OCI-LY7 (cell line): ENCODE measurements around the gene FAM107A. TPM values are rescaled to one million over a fixed set of nuclear protein-coding genes. Genes with fewer than 3 reads are reported as not detected.

ENCODE experiments used
- BruUV-seq: library from RNA; stranded (reverse); fragments of 400-500 nt; replicated peaks from 2 replicates; lab custom pipeline; 2021; lab: Mats Ljungman, UMichigan
- CTCF ChIA-PET: fragments of 300-600 bp; sonication (Branson Sonifier 250); formaldehyde crosslinking; loops from one replicate; lab custom pipeline; 2022; ENCODE audit warnings: antibody characterized with exemption; ENCODE audit not compliant: unreplicated experiment; lab: Charles Lee
- POLR2A ChIA-PET: fragments of 300-600 bp; sonication (Branson Sonifier 250); formaldehyde crosslinking; loops from one replicate; lab custom pipeline; 2022; ENCODE audit warnings: antibody characterized with exemption; lab: Charles Lee
- DNase-seq: peaks from one replicate; pipeline ENCODE4 v3.0.0-alpha.2; 2015; ENCODE audit warnings: low spot score
- H2AFZ ChIP-seq: fragments of 200-600 bp; sonication (generic), shearing (Covaris generic); 2 replicates; pipeline ENCODE4 v1.6.1; 2014; ENCODE audit warnings: mild to moderate bottlenecking, antibody characterized with exemption, low read length, moderate library complexity
- H3K27ac ChIP-seq: fragments of 200-600 bp; sonication (generic); 2 replicates; pipeline ENCODE4 v1.5.1; 2014; ENCODE audit warnings: mixed run types, low read depth, mild to moderate bottlenecking, moderate library complexity, low read length, inconsistent platforms; ENCODE audit not compliant: poor library complexity, severe bottlenecking
- H3K36me3 ChIP-seq: fragments of 200-600 bp; sonication (generic); 2 replicates; pipeline ENCODE4 v1.6.1; 2014; ENCODE audit warnings: mild to moderate bottlenecking, antibody characterized with exemption, low read length, moderate library complexity, mixed read lengths; ENCODE audit not compliant: insufficient read depth
- H3K4me1 ChIP-seq: fragments of 200-600 bp; sonication (generic); 2 replicates; pipeline ENCODE4 v1.5.1; 2014; ENCODE audit warnings: mild to moderate bottlenecking, low read length; ENCODE audit not compliant: insufficient read depth, poor library complexity, severe bottlenecking
- H3K4me2 ChIP-seq: fragments of 200-600 bp; sonication (generic); 2 replicates; pipeline ENCODE4 v1.6.1; 2014; ENCODE audit warnings: mild to moderate bottlenecking, low read length
- H3K4me3 ChIP-seq: fragments of 200-600 bp; sonication (generic); 2 replicates; pipeline ENCODE4 v1.5.1; 2014; ENCODE audit warnings: mild to moderate bottlenecking, low read depth, low read length; ENCODE audit not compliant: poor library complexity, severe bottlenecking
- H3K79me2 ChIP-seq: fragments of 200-600 bp; sonication (generic); 2 replicates; pipeline ENCODE4 v1.6.1; 2016; ENCODE audit warnings: low read depth, mild to moderate bottlenecking, low read length, moderate library complexity, mixed read lengths; ENCODE audit not compliant: insufficient read depth
- H3K9me2 ChIP-seq: fragments of 200-600 bp; sonication (generic); 2 replicates; pipeline ENCODE4 v1.6.1; 2016; ENCODE audit warnings: mild to moderate bottlenecking, low read length, mixed read lengths; ENCODE audit not compliant: insufficient read depth
- H3K9me3 ChIP-seq: fragments of 200-600 bp; sonication (generic); 2 replicates; pipeline ENCODE4 v1.6.1; 2014; ENCODE audit warnings: mild to moderate bottlenecking, mixed run types, low read length, mixed read lengths
- H4K20me1 ChIP-seq: fragments of 200-600 bp; sonication (generic); 2 replicates; pipeline ENCODE4 v1.6.1; 2014; ENCODE audit warnings: mild to moderate bottlenecking, antibody characterized with exemption, low read length, moderate library complexity, mixed read lengths; ENCODE audit not compliant: insufficient read depth
- CTCF ChIP-seq: fragments of 200-600 bp; sonication (generic); conservative IDR thresholded peaks from 2 replicates; pipeline ENCODE4 v1.5.1; 2014; ENCODE audit warnings: mild to moderate bottlenecking, antibody characterized with exemption, low read length, moderate library complexity, mixed read lengths
- EZH2phosphoT487 ChIP-seq: fragments of 200-600 bp; sonication (generic); IDR thresholded peaks from 2 replicates; pipeline ENCODE4 v1.6.1; 2018; ENCODE audit warnings: low read depth, borderline replicate concordance, mild to moderate bottlenecking, mixed run types, antibody characterized with exemption, low read length, moderate library complexity, mixed read lengths
- intact Hi-C: fragments of 100-400 bp; cut with micrococcal nuclease; formaldehyde crosslinking; loops from one replicate; pipeline ENCODE4 v1.10.0; 2022; ENCODE audit not compliant: unreplicated experiment
- total RNA-seq, 2 experiments: library from RNA; depleted of rRNA in 1 of 2; stranded (reverse); fragments of >200 nt in 1 of 2; shearing (Covaris generic) in 1 of 2; gene quantifications; 2 replicates each; pipeline ENCODE4 v1.2.3, GENCODE V29; 2014 to 2022

Gene FAM107A
- total RNA-seq, 2 experiments from 2014 or later = not detected

- ChIA-PET CTCF (no interaction called here), POLR2A (no interaction called here)
- Histone ChIP-seq H3K79me2 (no peaks in the 10 kb centered on the region), H2AFZ (no peak overlapping the region), H4K20me1 (no peaks in the 10 kb centered on the region), H3K9me3 (no peaks in the 10 kb centered on the region), H3K4me1 (no peaks in the 10 kb centered on the region), H3K4me3 (no peak overlapping the region), H3K27ac (no peak overlapping the region), H3K36me3 (no peaks in the 10 kb centered on the region), H3K9me2 (no peaks in the 10 kb centered on the region), H3K4me2 (no peak overlapping the region)
- TF ChIP-seq EZH2phosphoT487 (no peak), CTCF (no peak)
- no peak for DNase-seq
- no TSS peak for BruUV-seq
- intact Hi-C loops = no loop called here
These were observed 1.7 kb upstream of the FAM107A start for GRCh38 chr3:58578873-58579272.

DNA sequence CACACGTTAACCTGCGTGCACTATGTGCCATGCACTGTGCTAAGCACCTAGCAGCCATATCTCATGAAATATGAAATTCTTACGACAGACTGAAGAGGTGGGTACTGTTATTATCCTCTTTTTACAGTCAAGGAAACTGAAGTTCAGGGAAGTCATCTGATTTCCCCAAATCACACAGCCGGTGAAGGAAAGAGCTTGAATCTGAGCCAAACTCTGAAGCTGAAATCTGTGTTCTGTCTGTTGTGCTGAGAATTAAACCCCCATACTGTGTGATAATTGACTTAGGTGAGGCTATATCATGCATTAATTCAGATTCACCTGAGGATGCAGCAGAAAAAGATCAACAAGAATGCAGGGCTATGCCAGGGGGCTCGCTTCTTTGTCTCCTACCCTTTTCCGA lies 475 bp downstream of the FAM107A start:
- H3K4me1 ChIP-seq = no peaks in the 10 kb centered on the region
- H3K4me3 ChIP-seq = no peak overlapping the region
- no peaks in the 10 kb centered on the region for H3K9me2 ChIP-seq
- no peak for DNase-seq
- intact Hi-C loops = no loop called here
- ChIA-PET POLR2A (no interaction called here), CTCF (interaction anchor here (1.0 kb wide), 1 partner anchor 53 kb away, joined by 3 read pairs; no protein-coding TSS in a partner anchor)
- no peaks in the 10 kb centered on the region for H3K79me2 ChIP-seq
- H3K9me3 ChIP-seq = no peaks in the 10 kb centered on the region
- TF ChIP-seq CTCF (no peak), EZH2phosphoT487 (no peak)
- no peaks in the 10 kb centered on the region for H3K36me3 ChIP-seq
- no TSS peak for BruUV-seq
- H3K27ac ChIP-seq = no peak overlapping the region
- H3K4me2 ChIP-seq = no peak overlapping the region
- H4K20me1 ChIP-seq = no peaks in the 10 kb centered on the region
- no peak overlapping the region for H2AFZ ChIP-seq

DNA sequence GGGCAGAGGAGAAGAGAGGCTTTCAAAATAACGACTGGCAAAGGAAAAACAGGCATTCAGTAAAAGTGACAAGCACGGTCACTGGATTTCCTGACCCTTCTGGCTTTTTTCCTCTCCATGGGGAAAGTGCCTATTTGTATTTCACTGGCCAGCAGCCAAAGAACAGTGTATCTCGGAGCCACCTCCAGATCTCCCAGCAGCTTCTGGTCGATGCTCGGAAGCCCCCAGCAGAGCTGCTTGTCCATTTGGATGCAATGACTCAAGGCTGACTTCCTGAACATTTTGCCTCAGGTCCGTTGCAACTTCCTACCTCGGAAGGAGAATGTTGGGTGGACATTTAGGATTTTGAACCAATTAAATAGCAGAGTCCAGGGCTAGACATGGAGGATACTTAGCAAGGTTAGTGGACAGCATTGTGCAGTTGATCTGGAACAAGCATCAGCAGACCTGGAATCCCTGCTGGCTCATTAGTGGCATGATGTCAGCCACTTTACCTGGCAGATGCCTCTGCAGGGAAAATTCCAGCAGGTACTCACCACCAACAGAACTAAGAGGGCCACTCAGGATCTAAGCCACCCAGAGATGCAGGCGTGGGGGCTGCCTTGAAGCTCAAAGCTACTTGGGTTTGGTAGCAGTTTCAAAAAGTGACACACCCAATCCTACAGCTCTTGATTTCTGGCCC lies 1.1 kb downstream of the FAM107A start:
- Histone ChIP-seq H4K20me1 (no peaks in the 10 kb centered on the region), H3K4me1 (no peaks in the 10 kb centered on the region), H2AFZ (no peak overlapping the region), H3K36me3 (no peaks in the 10 kb centered on the region), H3K9me2 (no peaks in the 10 kb centered on the region), H3K27ac (no peak overlapping the region), H3K4me2 (no peak overlapping the region), H3K9me3 (no peaks in the 10 kb centered on the region), H3K79me2 (no peaks in the 10 kb centered on the region), H3K4me3 (no peak overlapping the region)
- DNase-seq = no peak
- TF ChIP-seq EZH2phosphoT487 = no peak
- TF ChIP-seq CTCF = no peak
- CTCF ChIA-PET = interaction anchor here (1.0 kb wide), 1 partner anchor 54 kb away, joined by 3 read pairs; no protein-coding TSS in a partner anchor
- intact Hi-C loops = no loop called here
- BruUV-seq = no TSS peak
- POLR2A ChIA-PET = no interaction called here
